NCI-H146 treated with DMSO at 0.1 percent for 48 hours (cell line): ENCODE measurements around the gene NOP14.
"Not testable (repeated sequence)": the region's sequence is repeated elsewhere in the genome, so short reads cannot be mapped to it uniquely, and the experiment has no call there.

Experiments used
- DNase-seq: peaks from one replicate; lab custom pipeline; 2025; ENCODE audit not compliant: unreplicated experiment; lab: John Stamatoyannopoulos, UW

NOP14 gene

GRCh38 chr4:2916696-2917095 is 46.5 kb downstream of the NOP14 start:
- DNase-seq, result not testable (repeated sequence)

DNA sequence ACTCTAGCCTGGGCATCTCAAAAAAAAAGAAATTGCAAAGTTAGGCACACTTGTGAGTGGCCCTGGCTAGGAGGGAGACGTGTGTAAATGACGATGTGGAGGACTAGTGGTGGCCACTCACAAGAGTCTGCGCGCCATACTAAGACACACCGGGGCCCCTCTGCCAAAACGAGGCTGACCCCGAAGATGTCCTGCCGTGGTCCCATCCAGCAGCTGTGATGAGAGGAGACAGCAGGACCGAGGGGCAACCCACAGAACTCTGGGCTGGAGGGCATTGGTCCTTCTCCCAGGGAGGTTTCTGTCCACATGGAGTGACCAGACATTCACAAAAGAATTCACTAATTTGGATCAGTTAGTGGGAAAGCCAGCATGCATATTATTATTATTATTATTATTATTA is 47.4 kb downstream of the NOP14 start:
- no peak for DNase-seq

GRCh38 chr4:2914256-2915126 is 48.7 kb downstream of the NOP14 start:
- DNase-seq, result no peak

DNA sequence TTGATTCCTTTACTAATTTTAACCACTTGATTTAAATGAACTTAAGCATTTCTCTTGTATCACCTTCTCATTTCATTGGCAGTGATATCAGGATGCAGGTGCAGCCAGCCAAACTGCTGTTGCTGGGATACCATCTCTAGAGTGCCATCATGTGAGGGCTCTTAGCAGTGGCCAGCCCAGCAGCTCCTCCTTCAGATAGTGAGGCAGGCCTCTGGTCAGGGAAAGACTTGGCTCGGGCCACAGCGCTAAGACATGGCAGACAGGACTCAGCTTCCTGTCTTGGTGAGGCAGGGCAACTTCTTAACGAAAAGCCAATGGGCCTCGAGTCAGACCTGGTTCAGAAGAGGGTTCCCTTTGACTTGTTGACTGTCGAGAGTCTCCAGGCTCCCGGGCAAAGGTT is 50.0 kb downstream of the NOP14 start:
- DNase-seq, result no peak

- no peak for DNase-seq
These were observed 51.3 kb downstream of the NOP14 start for GRCh38 chr4:2911868-2912267.

DNA sequence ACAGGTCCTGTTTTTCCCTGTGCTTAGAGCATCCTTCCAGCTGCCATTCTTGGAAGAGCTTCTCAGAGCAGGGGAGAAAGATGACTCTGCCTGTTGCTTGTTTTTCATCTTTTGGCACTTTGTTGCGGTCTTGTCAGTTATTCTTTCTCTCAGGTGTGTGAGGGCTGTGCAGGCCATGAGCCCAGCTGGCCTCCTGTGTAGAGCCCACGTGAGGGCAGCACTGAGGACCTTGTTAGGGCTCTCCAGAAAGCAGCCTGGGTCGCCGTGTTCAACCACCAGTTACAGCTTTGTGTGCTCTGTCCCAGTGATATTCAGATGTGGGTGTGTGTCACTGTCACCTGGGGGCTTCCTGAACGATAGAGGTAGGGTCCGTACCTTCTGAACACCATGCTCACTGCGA is 52.8 kb downstream of the NOP14 start:
- DNase-seq, result no peak

- DNase-seq, result no peak
These were observed 53.6 kb downstream of the NOP14 start for GRCh38 chr4:2909583-2909982.

GRCh38 chr4:2908686-2909085 is 54.5 kb downstream of the NOP14 start:
- DNase-seq, result no peak

DNA sequence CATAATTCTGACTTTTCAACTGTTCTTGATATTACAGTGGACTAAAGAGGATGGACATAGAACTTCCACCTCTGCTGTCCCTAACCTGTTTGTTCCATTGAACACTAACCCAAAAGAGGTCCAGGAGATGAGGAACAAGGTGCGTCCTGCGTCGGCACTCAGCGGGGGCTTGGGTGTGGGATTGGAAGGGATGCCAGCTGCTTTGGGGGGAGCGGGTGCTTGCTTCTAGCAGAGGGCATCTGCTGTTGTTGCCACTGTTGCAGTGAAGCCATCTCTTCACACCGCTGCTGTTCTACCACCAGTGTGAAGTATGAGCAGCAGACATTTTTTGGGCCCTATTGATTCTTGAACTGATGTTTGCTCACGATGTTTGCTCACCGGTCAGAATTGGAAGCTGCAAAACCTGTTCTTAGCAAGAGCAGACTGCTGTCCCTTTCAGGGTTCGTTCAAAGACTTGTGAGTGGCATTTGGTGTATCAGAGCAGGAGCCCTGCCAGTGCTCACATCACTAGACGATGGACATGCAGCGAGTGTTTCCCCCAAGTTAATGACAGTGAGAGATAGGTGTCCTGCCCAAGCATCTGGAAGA is 55.4 kb downstream of the NOP14 start:
- peak; percentile 42 for DNase-seq

DNA sequence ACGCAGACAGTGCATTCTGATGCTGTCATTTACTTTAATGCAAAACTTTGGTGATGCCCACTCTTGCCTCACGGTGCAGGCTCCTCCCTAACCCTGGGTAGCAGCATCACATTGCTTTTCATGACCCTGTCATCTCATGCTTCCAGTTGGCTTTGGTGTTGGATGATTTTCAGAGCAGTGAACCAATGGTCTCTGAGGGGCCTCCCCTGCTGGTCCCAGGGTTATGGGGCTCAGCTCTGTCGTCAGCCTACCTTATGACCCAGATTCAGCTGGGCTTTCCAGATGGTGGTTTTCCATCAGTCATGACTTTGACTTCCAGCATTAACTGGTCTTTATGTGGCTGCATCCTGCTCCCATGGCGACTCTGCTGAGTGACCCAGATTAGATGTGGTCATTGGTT is 56.0 kb downstream of the NOP14 start:
- no peak for DNase-seq

- DNase-seq, result no peak
These were observed 57.0 kb downstream of the NOP14 start for GRCh38 chr4:2906218-2906617.

DNA sequence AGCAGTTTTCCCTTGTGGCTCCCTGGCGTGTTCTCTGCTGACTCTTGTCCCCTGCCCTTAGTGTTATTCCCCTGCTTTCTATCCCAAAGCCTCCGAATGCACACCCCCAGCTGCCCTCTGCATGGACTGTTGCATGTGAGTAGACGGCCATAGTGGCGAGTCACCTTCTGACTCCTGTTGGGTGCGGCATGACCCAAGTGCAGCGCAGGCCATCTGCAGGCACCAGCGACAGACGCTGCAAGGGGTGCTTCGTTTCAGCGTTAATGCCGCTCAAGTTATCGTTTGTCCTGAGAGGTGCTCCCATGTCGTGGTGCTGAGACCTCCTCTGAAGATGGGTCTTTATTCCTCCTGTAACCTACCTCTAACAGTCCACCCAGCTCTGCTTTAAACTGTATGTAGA is 57.7 kb downstream of the NOP14 start:
- no peak for DNase-seq

- DNase-seq, result no peak
These were observed 61.1 kb downstream of the NOP14 start for GRCh38 chr4:2902126-2902525.

- DNase-seq, result no peak
These were observed 62.0 kb downstream of the NOP14 start for GRCh38 chr4:2901186-2901585.

GRCh38 chr4:2900741-2901140 is 62.5 kb downstream of the NOP14 start:
- no peak for DNase-seq

- DNase-seq, result no peak
These were observed 65.2 kb downstream of the NOP14 start for GRCh38 chr4:2898001-2898400.

- DNase-seq, result no peak
These were observed 69.4 kb downstream of the NOP14 start for GRCh38 chr4:2893772-2894171.

GRCh38 chr4:2891294-2891693 is 71.9 kb downstream of the NOP14 start:
- no peak for DNase-seq

DNA sequence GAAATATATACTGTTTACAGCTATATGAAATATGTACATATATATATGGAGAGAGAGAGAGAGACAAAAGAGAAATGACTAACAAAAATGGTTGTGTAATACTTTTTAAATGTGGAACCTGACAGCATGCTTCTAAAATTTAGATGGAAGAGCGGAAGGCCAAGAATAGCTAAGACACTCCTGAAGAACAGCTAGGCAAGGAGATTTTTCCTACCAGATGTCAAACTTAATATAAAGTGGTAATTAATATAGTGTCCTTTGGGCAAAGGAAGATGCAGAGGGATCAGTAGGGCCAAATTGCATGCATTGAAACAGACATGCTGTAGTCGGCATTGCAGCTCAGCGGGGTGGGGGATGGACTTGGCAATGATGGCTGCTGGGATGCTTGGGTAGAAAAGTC is 74.3 kb downstream of the NOP14 start:
- DNase-seq, result no peak
